HT1080 (cell line): ENCODE measurements around the gene EEFSEC. TPM values are rescaled to one million over a fixed set of nuclear protein-coding genes. Genes with fewer than 3 reads are reported as not detected.

Experiments
- DNase-seq: peaks from one replicate; pipeline ENCODE4 v3.0.0-alpha.2; 2015; ENCODE audit warnings: low read depth
- total RNA-seq: library from RNA; depleted of rRNA; stranded (reverse); fragments of >200 nt; shearing (Covaris generic); gene quantifications from 2 replicates; pipeline ENCODE4 v1.2.3, GENCODE V29; 2014

Gene EEFSEC
- total RNA-seq, 1 experiment from 2014 or later, result 12.3 TPM

DNA sequence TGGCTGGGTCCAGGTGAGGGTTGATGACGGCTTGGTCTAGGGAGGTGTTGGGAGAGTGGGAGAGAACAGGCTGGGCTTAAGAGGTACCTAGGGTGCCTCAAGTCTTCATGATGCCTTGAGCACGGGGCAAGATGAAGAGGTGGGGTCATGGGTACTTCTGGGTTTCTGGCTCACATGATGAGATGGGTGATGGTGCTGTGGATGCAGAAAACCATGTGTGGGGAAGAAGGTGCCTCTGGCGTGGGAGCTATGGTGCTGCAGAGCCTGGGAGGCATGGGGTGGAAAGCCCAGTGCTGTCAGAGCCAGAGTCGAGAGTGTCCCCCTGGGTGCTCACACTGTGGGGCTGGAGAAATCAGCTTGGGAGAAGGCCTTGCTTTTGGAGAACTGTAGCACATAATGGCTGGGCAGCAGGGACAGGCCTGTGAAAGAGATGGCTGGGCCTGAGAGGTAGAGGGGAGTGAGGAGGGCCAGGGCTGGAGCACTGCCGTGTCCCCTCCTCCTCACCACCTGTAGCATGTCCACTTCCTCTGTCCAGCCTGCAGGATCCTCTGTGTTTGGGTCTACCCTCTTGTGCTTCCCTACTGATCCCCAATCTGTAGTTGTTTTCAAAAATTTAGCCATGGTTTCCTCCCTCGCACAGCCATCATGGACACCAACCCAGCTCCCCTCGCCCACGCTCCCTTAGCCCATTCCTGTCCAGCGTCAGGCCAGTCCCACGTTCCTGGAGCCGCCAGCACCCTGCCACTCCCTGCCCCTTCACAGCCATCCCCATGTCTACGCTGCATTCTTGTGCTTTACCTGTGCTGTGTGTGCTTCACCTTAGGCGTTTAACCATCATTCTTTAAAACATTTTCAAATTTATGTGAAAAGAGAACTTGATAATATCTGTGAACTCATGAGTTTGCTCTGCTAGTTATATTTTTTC lies 132.0 kb downstream of the EEFSEC start:
- no peak for DNase-seq

DNA sequence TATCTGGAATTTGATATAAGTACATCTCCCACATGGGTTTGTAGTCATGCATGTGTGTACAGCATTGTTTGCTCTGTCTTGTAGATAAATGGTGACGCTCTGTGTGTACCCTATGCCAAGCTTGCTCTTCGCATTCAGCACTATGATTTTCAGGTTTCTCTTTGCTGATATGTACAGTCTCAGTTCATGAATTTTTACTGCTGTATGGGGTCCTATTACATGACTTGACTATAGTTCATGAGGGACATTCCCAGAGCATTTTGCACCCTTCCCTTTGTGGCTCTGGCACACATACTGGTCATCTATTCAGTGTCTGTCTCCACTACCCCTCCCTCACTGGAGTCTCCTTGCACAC lies 132.7 kb downstream of the EEFSEC start:
- DNase-seq, result no peak

DNA sequence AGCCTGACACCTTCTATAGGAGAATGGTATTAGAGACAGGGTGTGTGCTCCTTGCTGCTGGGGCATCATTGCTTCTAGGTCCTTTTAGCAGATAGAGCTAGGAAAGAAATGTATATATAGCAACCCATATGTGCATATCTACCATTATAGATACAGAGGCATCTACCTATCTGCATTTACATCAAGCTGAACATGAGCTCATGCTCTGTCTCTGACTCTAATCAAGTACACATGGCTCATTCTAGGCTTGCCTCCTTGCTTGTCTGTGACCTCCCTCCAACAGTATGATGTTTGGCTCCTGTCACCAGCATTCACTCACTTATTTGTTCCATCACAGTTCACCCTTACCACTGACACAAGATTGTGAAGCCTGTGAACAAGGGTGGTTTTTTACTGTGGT lies 133.4 kb downstream of the EEFSEC start:
- DNase-seq, result no peak

DNA sequence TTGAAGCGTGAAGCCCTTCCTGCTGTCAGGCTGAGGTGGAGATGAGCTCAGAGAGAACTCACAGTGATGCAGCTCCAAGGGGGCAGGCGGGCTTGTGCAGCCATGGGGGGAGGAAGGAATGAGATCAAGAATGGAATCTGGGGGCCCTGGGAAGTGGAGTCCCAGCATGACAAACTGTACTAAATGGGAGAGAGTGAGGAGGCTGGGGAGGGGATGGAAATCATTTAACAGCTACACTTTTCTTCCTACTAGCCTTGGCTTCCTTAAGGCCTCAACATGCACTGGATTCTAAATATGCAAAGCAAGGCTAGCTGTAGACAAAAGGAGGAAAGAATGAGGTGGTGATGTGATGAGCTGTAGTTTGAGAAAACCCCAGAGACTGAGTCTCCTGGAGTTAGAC lies 133.9 kb downstream of the EEFSEC start:
- DNase-seq, result no peak

DNA sequence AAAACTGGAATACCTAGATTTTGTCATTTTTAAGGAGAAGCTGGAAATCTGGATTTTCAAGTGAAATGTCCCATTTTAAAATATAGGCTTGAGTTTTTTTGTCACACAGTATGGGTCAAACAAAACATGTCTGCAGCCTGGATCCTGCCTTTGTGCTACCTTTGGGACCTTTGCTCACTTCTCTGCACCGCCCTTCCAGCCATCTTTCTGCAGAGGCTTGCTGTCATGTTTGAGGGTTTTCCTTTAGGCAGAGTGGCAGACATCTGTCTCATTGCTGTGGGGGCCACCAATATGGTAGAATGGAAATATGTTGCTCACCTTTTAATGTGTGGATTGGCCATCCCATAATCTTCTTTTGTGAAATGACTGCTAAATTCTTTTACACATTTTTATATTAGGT lies 136.3 kb downstream of the EEFSEC start:
- no peak for DNase-seq

DNA sequence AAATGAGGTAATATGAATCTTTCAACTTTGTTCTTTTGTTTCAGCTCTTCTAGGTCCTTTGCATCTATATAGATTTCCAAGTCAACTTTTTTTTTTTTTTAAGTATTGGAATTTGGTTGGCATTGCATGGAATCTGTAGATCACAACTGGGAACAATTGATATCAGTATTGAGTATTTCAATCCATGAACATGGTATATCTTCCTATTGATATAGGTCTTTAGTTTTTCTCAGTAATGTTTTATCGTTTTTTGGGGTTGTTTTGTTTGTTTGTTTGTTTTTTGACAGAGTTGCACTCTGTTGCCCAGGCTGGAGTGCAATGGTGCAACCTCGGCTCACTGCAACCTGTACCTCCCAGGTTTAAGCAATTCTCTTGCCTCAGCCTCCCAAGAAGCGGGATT lies 137.2 kb downstream of the EEFSEC start:
- no peak for DNase-seq

DNA sequence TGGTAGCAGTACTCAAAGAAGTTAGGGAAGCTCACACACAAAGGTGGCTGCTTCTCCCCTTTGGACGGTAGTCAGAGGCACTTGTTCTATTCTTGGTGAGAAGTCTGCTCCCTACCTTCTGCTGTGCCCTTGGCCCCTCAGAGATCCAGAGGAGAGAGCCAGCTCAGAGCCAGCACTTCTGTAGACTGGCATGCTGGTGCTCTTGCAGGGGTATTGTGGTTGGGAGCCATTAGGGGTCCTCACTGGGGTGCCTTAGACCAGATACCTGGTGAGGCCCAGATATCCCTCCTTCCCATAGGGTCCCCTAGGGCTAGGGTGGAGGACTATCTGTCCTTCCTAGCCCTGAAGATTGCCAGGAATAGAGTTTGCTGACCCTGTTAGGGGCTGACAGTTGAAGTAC lies 140.6 kb downstream of the EEFSEC start:
- no peak for DNase-seq

DNA sequence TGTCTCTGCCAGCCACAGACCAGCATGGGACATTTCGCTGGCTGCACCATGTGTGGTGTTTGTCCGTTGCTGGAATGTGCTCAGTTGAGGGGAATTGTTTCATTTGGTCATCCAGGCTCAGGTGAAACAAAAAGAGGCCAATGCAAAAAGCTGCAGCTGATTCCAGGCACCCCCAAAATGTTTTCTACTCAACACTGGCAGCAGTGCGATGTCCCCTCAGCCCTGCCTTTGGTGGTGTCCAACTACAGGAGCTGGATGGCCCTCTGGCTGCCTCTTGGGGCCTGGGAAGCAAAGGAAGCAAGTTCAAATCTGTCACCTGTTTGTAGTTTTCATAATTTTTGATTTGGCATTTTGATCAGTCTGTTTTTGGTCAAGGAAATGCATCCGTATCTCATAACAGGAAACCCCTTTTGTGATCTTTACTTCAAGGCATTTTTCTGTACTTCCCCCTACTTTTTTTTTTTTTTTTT lies 141.8 kb downstream of the EEFSEC start:
- no peak for DNase-seq

DNA sequence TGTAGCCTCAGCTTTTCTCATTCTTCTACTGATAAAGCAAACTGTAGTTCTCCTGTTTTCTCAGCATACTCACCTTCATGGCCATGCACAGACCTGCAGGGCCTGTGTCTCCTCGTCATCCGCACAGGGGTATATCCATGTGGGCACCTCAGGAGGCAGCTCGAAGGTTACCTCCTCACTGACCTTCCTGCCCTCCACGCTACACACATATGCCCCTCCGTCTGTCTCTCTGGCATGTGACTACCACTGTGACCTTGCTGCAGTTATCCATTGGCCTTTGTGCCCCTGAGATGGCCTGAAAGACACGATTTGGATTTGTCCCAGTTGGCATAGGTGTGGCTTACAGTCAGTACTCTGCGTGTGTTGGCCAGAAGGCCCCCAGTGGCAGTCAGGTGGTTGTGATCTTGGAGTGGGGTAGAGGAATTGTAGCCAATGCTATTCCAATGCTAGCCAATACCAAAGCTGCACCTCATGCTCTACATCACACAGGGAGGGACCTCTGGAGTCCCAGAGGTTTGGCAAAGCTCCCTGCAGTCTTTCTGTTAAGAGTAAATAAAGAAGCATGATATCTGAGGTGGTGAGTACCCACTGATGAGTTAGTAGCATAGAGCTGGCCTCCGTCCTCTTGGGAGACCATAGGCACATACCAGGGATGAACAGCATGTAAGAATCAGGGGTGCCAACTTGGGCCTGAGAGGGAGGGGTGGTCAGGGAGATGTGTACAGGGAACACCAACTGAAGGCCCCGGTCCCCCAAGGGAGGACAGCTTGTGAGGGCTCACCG lies 143.4 kb downstream of the EEFSEC start:
- DNase-seq, result no peak

DNA sequence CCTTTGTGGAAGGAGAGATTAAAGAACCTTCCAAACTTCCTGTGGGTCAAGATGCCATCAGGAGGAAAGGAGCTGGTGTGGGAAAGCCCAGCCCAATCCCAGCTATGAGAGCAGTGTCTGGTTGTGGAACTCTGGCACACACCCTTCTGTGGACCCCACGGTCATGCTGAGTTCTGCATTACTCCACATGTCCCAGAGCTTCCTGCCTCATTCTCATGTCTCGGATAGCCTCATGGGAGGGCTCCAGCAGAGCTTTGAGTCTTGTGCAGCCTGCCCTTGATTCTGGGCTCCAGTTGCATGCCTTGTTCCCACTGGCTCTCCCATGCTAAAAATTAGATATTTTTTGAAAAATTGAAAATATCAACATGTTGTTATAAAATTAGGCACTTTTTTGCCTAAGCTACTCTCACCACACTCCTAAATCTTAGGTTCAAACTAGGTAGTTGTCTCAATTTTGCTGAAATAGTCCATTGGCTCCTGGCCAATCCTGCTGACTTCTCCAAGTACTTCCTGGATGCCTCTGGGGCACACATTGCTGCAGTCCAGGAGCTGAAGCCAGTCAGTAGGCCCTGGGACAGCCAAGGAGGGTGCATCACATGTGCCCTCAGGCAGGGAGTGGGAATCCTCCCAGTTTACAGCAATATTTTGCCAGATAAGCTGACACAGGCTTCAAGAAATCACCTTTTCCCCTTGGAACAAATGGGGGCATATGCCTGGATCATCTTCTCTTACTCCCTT lies 144.3 kb downstream of the EEFSEC start:
- no peak for DNase-seq

DNA sequence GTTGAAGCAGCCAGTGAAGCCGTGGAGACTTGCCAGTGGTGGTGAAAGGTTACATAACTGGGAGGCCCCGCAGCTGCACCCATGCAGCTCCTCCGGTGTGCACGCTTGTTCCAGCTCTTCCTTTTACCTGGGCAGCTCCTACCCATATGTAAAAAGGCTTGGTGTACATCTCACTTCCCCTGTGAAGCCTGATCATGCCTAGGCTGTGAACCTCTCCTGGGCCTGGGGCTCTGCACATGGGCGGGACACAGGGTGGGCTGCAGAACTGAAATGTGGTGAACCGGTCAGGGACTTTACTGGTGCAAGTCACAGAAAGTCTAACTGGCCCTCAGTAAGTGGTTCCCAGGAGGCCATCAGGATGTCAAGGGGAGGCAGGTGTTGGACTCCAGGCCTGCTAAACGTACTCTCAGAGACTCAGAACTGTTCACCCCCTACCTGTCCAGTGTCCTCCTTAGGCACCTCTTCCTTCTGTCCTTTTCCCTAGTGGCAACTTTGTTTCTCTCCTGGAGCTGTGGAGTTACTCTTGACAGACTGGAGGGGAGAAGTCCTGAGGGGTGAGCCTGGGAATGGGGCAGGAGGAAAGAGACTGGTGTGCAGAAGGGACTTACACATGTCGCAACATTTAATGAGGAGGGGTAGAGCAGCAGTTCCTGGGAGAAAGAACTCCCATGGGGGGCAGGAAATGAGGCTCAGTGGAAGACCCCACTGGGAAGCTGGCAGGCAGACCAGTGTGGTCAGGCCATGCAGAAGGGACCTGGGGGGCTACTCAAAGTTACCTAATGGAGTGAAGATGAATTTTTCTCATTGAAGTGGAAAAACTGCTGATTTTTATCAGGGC lies 148.1 kb downstream of the EEFSEC start:
- no peak for DNase-seq

DNA sequence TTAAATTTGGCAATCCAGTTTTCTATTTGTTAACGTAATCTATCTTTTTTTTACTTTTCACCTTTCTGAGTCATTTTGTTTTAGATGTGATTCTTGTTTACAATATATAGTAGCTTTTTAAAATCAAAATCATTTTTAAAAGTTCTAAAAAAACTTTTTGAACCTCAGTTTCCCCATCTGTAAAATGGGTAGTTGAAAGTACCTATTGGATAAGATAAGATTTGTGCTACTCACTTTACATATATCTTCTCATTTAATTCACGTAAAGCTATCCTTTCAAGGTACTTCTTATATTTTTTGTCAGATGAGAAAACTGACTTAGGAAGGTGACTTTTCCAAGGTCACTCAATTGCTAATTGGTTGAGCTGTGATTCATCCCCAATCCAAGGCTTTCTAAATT lies 153.2 kb downstream of the EEFSEC start:
- DNase-seq, result no peak

DNA sequence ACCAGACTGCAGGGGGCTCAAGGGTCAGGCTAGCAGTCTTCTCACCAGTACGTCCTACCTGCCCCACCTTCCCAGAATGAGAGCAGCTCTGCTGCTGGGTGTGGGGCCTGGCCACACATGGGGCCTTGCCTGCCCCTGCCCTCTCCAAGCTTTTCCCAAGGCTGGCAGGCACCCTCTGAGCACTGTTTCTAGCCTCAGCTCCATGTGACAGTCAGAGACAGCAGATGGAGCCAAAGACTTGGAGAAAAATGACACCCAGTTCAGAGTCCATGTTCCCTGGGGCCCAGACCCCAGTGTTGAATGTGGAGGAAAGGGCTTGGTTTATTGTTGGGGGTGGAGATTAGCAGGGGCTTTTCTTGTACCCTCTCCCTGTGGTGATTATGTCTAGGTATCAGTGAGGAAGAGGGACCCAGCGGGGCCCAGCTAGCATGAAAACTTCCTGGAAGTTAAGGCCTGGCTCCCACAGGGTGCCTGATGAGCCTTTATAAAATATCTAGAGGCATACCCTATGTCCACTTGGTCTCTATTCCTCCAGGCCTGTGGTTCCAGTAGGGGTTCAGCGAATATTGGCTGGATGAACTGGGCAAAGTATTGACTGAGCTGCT lies 153.8 kb downstream of the EEFSEC start:
- no peak for DNase-seq

DNA sequence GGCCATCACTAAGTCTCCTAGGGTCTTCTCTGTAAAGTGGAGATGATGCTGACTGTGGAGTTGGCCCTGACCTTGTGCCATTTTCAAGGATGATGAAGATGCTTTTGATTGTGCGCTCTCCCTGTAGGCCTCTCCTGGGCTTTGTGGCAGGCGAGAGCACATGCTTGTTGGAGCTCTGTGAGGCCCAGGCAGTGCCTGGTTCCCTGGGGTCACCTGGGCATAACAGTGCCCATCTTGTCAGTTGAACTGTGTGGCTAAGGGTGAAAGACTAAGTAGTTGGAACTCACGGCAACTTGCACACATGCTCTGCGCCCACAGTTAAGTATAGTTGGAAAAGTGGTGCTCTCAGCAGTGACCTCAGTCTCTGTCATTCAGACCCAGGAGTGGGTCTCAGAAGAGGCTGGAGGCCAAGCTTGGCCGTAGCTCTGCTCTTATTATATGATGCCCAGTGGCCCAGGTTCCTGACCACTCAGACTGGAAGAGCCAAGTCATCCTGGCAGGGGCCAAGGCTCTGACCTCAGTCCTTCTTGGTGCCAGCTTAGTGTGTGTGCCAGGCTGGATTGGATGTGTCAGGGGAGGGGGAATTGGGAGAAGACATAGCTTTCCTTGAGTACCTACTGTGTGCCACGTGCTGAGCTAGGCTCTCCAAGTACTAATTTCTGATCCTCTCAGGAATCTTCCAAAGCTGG lies 154.6 kb downstream of the EEFSEC start:
- no peak for DNase-seq

DNA sequence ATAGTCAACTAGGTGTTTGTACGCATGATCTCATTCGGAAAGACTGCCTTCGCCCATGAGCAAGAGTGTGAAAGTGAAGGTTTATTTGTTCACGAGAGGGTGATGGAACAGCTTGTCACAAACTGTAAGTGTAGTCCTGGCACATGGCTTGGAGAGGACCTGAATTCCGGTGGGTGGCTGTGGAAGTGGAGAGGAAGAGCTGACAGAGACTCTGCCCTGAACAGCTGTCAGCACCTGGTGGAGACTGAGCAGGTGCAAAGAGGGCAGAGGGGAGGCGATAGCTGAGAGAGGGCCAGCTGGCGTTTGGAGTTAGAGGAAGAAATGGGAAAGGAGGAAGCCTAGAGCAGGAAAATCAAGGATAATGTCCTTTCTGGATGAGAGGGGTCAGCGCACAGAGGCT lies 155.7 kb downstream of the EEFSEC start:
- no peak for DNase-seq

DNA sequence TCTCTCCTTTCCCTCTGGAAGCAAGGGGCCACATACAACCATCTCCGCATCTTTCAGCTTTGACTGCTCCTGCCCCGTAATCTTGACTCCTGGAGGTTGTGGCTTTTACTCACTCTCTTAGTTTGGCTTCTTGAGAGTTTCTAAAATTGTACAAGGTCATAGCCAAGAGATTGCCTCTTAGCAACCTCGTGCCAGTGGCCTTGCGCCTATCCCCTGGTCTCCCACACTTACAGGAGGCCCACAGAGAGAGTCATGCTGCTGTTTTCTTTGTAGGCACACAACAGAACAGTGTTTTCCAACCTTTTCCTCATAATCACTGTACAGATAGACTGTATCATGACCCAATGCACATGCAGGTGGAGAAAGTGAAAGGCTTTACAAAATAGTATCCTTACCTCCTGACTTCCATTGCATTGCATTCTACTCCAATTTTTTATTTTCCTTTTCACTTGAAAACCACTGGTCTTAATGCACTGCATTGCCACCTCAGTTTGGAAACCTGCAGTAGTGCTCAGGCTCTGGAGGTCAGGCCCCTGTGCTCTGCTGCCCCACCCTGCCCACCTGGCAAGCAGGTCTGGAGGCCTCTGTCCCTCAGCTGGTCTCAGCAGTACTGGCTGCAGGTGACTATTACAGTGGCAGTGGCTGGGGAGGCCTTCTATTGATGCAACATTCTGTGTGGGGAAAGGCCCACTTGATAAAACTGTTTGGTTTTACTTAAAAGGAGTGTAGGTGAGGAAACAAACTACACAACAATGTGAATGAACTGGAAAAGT lies 157.2 kb downstream of the EEFSEC start:
- no peak for DNase-seq

DNA sequence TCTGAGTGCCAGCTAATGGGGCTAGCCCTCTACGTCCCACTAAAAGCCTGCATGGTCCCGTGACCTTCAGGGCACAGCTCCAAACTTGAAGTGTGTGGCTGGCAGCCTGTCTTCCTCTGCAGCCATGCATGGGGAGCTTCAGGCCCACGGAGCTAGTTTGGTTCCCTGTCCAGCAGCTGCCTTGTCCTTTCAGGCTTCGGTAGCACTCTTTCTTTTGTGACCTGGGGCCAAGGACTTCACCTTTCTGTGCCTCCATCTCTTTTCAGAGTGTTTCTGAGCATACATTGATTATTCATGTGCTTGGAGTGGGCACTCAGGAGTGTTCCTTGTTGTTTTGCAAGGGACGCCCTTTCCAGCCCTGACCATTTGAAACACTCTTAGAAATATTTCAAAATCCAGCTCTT lies 158.2 kb downstream of the EEFSEC start:
- no peak for DNase-seq

DNA sequence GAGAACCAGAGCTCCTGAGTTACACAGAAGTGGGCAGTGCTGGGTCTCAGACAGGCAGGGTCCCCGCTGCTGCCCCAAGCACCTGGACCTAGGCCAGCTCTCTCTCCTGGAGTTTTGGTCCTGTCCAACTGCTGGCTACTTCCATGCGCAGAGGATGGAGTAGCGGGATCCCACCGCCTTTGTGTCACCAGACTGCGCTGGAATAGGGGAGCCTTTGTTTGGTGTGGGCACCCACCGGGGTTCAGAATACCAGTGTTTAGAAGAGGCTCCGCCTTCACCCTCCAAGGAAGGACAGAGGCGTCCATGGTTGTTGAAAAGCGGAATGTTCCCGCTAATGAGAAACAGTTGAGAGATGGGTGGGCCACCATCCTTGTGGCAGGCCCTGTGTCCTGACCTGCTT lies 159.0 kb downstream of the EEFSEC start:
- no peak for DNase-seq

DNA sequence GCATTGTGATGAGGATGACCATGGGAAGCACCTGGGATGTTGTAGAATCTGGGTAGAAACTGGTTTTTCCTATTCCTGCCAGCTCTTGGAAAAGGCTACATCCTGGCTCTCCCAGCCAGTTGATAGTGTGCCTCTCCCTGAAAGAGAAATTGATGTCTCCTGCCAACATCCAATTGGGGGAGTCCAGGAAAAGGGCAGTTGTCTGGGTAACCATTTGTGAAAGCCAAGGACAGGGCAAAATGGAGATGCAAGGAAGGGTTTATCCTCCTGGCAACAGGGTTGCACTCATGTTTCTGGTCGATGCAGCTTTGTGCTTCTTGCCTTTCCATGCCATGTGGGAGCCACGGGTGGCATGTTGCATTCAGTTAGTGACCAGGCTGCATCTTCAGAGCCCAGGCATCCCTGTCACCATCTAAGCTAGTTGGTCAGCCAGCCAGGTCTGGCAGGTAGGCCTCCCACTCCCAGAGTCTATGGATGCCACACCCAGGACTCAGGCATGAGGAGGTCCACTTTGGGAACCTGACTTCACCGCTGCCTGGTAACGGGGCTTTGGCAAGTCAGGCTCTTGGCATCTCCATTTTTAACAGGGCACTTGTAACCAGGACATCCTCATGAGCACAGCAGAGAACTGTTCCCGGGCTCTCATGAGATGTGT lies 159.9 kb downstream of the EEFSEC start:
- DNase-seq, result no peak
